ENCODE data around the gene LMAN2. TPM values are rescaled to one million over a fixed set of nuclear protein-coding genes. Genes with fewer than 3 reads are reported as not detected.

LMAN2 gene
- total and polyA plus RNA-seq, 2 experiments from 2014 or later = 153 to 227 TPM

DNA sequence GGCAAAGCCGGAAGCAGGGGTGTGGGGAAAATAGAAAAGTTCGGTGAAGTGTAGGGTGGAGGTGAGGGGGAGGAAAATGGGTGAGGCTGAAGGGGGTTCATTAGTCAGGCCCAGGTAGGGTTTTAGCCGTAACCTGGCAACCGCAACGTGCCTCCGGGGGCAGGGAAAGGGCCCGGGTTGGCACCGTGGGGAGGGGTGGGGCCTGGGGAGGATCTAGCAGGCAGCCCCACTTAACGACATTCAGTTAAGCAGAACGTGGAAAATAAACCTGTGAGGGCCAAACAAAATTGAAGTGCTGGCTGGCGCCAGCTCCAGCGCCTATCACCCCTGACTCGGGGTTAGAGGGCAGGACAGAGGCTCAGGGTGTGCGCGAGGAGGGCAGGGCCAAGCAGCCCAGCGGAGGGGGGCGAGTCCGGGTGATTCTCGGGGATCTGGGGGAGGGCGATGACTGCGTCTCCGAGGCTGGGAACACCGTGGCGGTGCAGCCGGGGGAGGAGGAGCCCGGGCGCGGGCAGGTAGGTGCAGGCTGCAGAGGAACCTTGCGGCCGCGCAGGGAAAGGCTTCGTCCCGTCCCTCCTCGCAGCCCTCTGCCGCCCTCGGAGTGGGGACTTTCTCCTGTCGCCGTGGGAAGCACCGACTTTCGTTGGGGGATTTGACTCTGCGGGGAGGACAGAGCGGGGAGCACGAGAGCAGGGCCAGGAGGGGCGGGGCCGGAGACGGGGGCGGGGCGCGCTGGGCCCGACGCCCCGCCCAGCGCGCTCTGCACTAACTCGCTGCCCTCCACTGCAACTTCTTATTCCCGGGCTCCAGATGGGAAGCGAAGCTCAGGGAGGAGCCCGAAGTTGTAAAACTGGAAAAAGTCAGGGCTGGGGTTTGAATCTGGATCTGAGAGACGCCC is 11.4 kb upstream of the LMAN2 start:
- H3K27me3 ChIP-seq (ENCODE audit: insufficient read depth) = peaks cover 11% of the 10 kb centered on the region
- no peaks in the 10 kb centered on the region for H4K20me1 ChIP-seq (replicated peaks; ENCODE audit: insufficient read depth)
- 0 out of 2 replicates have a peak, but pooled peaks have one; percentile 7 for TF ChIP-seq CREB1 (CRISPR knock-in tag; IDR thresholded peaks at IDR 0.05; ENCODE audit: low read depth)
- no peak for TF ChIP-seq EZH2phosphoT487 (IDR thresholded peaks at IDR 0.05; ENCODE audit: unreplicated experiment)
- peak; percentile 85 for TF ChIP-seq POLR2AphosphoS5 (IDR thresholded peaks at IDR 0.05; ENCODE audit: low read depth)
- DNase-seq (ENCODE audit: low spot score) (peak; percentile 87), ATAC-seq (peak; percentile 45)
- H3K4me1 ChIP-seq (ENCODE audit: insufficient read depth) = peaks cover 37% of the 10 kb centered on the region
- H3K4me1 Mint-ChIP-seq = peaks cover 33% of the 10 kb centered on the region
- peak overlapping the region; percentile 76 for H3K4me3 Mint-ChIP-seq
- H3K79me2 ChIP-seq (replicated peaks; ENCODE audit: insufficient read depth) = no peaks in the 10 kb centered on the region
- peak overlapping the region; percentile 71 for H3K4me3 ChIP-seq
- H3K36me3 Mint-ChIP-seq (ENCODE audit: low read depth) = no peaks in the 10 kb centered on the region
- H3K27me3 Mint-ChIP-seq (ENCODE audit: insufficient read depth, low read depth, poor library complexity) = peaks cover 22% of the 10 kb centered on the region
- H2AFZ ChIP-seq = peak overlapping the region; percentile 95
- H3K9me3 Mint-ChIP-seq = no peaks in the 10 kb centered on the region
- H3F3A ChIP-seq (replicated peaks; ENCODE audit: low read depth) = peaks cover 17% of the 10 kb centered on the region; the same call in 1 of the 2 replicates
- H3K36me3 ChIP-seq (ENCODE audit: insufficient read depth) = no peaks in the 10 kb centered on the region
- peak overlapping the region; percentile 40; the same call in 1 of the 2 replicates for H3K27ac Mint-ChIP-seq
- H3K4me2 ChIP-seq = peak overlapping the region; percentile 88
- no peak overlapping the region for H3K27ac ChIP-seq (ENCODE audit: low read depth)
- no peaks in the 10 kb centered on the region for H3K9me2 ChIP-seq (ENCODE audit: insufficient read depth)

DNA sequence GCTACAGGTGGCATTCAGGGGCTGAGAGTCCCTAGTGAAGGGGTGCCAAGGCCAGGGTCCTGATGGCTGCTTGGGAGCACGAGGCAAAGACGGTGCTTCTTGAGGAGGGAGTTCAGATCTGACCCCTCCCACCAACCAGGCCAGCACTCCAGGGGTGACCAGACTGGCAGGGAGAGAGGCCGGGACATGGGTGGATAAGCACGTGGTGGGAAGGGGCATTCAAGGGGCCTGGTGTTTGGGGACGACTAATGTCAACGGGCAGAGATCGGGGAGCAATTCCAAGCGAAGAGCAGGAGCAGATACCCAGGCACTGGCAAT is 10.8 kb upstream of the LMAN2 start:
- ATAC-seq (no peak), DNase-seq (ENCODE audit: low spot score) (no peak)
- H3K4me2 ChIP-seq = peak overlapping the region; percentile 88
- no peaks in the 10 kb centered on the region for H3K36me3 Mint-ChIP-seq (ENCODE audit: low read depth)
- no peaks in the 10 kb centered on the region for H3K79me2 ChIP-seq (replicated peaks; ENCODE audit: insufficient read depth)
- H2AFZ ChIP-seq = peak overlapping the region; percentile 95
- no peak overlapping the region for H3K27ac ChIP-seq (ENCODE audit: low read depth)
- peaks cover 36% of the 10 kb centered on the region for H3K4me1 ChIP-seq (ENCODE audit: insufficient read depth)
- peak overlapping the region; percentile 76 for H3K4me3 Mint-ChIP-seq
- no peaks in the 10 kb centered on the region; the same call in 2 of the 3 replicates for H3K9me3 Mint-ChIP-seq
- H3K4me3 ChIP-seq = peak overlapping the region; percentile 71
- H3K27me3 ChIP-seq (ENCODE audit: insufficient read depth) = peaks cover 5% of the 10 kb centered on the region
- peaks cover 17% of the 10 kb centered on the region; the same call in 1 of the 2 replicates for H3F3A ChIP-seq (replicated peaks; ENCODE audit: low read depth)
- H3K4me1 Mint-ChIP-seq = peaks cover 36% of the 10 kb centered on the region
- H3K27ac Mint-ChIP-seq = no peak overlapping the region
- no peaks in the 10 kb centered on the region for H3K36me3 ChIP-seq (ENCODE audit: insufficient read depth)
- H4K20me1 ChIP-seq (replicated peaks; ENCODE audit: insufficient read depth) = no peaks in the 10 kb centered on the region
- peaks cover 23% of the 10 kb centered on the region for H3K27me3 Mint-ChIP-seq (ENCODE audit: insufficient read depth, low read depth, poor library complexity)
- no peaks in the 10 kb centered on the region for H3K9me2 ChIP-seq (ENCODE audit: insufficient read depth)
- TF ChIP-seq ZNF331 (CRISPR knock-in tag; IDR thresholded peaks at IDR 0.05; ENCODE audit: low read depth) = no peak
- no peak for TF ChIP-seq ETS1 (IDR thresholded peaks at IDR 0.05)
- TF ChIP-seq EZH2phosphoT487 (IDR thresholded peaks at IDR 0.05; ENCODE audit: unreplicated experiment) = no peak
- no peak for TF ChIP-seq STAT1 (IDR thresholded peaks at IDR 0.05; ENCODE audit: unreplicated experiment)
- no peak for TF ChIP-seq EZH2 (IDR thresholded peaks at IDR 0.05; ENCODE audit: low read depth, unreplicated experiment)
- TF ChIP-seq NANOG (IDR thresholded peaks at IDR 0.05; ENCODE audit: borderline replicate concordance) = no peak
- TF ChIP-seq JUNB (IDR thresholded peaks at IDR 0.05; ENCODE audit: unreplicated experiment) = no peak
- TF ChIP-seq ZNF462 (CRISPR knock-in tag; IDR thresholded peaks at IDR 0.05) = no peak
- TF ChIP-seq, protein P1, sequence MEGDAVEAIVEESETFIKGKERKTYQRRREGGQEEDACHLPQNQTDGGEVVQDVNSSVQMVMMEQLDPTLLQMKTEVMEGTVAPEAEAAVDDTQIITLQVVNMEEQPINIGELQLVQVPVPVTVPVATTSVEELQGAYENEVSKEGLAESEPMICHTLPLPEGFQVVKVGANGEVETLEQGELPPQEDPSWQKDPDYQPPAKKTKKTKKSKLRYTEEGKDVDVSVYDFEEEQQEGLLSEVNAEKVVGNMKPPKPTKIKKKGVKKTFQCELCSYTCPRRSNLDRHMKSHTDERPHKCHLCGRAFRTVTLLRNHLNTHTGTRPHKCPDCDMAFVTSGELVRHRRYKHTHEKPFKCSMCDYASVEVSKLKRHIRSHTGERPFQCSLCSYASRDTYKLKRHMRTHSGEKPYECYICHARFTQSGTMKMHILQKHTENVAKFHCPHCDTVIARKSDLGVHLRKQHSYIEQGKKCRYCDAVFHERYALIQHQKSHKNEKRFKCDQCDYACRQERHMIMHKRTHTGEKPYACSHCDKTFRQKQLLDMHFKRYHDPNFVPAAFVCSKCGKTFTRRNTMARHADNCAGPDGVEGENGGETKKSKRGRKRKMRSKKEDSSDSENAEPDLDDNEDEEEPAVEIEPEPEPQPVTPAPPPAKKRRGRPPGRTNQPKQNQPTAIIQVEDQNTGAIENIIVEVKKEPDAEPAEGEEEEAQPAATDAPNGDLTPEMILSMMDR (conservative IDR thresholded peaks at IDR 0.05; ENCODE audit: low read depth in 2 of 2) = no peak
- no peak for TF ChIP-seq CREB1 (CRISPR knock-in tag; IDR thresholded peaks at IDR 0.05; ENCODE audit: low read depth)

Measured in GM23338 (cell line).